ENCODE data around the gene PASK. TPM values are rescaled to one million over a fixed set of nuclear protein-coding genes. Genes with fewer than 3 reads are reported as not detected.

PASK gene
- 4.3 and 5.0 TPM in 2 replicates for total RNA-seq

DNA sequence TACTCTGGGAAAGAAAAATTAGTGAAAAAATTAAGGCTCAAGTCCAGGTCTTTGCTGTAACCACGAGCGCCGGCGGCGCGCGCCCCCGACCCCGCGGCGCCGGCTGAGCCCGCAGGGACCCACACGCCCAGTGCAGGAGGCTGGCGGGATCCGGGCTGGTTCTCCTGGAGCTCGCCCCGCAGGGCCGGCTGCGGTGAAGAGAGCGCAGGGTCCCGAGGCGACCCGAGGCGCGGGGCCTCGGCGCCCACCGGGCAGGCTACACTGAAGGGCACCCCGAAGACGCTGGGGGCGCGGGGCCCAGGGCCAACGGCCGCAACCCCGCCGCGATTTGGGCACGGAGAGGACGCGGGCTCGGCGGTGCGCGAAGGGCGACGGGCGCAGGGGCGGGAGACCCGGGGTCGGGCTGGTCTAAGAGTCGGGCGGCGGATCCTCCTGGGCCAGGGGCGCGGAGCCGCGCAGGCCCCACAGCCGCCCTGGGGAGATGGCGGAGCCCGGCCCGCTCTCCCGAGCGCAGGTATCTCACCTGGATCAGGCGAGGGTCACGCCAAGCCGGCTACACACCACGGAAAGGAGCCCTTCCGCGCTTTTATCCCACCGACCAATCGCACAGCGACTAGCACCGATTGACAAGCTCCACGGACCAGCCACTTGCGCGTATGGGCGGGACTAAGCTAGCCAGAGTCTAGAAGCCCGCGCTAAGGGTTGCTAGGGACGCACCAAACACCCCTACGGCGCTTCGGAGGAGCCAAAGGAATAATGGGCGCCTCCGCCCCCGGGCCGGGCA is at the start of gene PASK:
PASK (minus strand) TSS at position 582 of the 784 bp plus-strand sequence. CDS start 6,440 bp downstream, outside the sequence.

DNA sequence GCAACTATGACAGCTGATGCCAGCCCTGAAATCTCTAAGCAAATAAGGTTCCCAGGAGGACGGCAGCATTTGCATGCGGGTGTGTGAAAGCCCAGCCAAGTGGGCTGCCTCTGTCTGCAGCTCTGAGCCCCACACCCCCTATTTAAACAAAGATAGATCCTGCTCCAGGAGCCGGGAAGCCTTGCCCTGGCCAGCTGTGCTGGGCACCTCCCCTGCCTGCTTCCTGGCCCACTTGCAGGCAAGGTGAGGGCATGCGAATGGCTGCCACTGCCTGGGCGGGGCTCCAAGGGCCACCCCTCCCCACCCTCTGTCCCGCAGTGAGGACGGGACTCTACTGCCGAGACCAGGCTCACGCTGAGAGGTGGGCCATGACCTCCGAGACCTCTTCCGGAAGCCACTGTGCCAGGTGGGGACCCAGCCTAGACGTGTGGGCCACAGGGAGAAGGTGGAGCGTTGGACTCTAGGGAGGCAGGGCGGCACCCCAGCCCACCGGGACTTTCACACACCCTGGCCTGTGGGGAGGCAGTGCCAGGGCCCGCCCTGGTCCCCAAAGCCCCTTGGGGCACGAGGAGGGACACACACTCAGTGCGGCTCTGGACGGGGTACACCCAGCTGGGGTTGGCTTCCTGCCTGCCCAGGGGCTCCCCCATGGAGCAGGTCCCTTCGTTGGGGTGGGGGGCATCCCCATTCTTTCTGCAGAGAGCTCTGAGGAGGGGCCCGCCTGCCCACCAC is 39.3 kb upstream of the PASK start, which contains the start of gene ANO7:
ANO7 (plus strand) TSS at position 317 of the 732 bp plus-strand sequence. CDS start 1,387 bp downstream, outside the sequence.

DNA sequence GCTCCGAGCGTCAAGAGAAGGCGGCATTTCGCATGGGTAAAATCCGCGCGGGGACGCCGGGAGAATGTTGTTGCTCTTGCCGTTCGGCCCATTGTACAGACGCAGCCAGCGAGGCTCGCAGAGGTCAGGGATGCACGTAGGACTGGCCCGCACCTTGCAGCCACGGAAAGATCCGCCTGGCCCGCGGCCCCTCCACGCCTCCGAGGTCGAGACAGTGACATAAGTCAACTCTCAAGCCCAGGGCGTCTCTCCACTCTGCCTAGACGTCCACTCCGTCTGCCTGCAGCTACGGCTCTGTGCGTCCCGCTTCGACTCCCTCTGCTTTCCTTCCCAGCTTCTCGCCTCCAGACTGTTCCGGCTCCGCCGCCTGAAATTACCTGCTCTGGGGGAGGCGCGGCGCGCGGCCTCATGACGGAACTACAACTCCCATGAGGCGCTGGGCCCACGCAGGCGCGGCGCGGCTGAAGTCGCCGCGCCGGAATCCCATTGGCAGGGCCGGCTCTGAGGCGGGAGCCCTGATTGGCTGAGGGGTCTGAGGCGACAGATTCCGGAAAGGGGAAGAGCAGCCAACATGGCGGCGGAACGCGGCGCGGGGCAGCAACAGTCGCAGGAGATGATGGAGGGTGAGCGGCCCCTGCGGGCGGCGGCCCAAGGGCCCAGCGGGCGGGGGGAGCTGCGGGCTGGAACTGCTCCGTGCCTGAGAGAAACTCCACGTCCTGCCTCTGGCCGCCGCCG is 820 bp upstream of the PASK start, which contains the start of gene PPP1R7:
PPP1R7 (plus strand) TSS at position 543 of the 735 bp plus-strand sequence; CDS start at position 572, 29 bp downstream.

DNA sequence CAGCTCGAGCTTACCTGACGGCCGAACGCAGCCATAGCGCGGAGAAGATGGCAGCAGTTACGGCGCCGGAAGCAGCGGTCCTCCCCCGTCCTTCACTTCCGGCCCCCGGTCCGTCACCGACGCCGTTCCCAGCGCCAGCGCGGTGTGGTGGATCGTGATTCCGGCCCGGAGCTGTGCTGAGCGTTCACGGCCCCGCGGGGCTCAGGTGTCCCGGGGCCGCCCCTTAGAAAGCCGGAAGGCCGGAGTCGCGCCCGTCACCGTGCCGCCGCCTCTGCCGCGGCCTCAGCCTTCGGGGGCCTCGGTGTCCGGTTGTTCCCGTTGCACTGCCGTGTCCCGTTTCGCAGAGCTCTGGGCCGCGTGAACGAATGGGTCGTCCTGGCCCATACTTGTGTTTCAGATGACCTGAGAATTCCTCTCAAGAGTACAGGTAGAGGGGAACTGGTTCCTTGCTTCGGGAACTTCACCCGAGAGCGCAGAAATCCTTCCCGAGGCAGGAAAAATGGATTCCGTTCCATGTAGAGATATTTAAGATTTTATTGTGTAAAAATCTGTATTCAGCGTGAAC is 47.0 kb downstream of the PASK start, which contains the start of gene MTERF4:
MTERF4 (minus strand) TSS at position 49 of the 565 bp plus-strand sequence; CDS start at position 35, 14 bp downstream.

Other genes with a start within 250 kb of the PASK start
- not detected in 2 replicates for gene CROCC2, start 243.1 kb downstream of the PASK start, total RNA-seq
- gene SNED1, start 150.9 kb downstream of the PASK start, total RNA-seq: 3.8 and 4.3 TPM in 2 replicates
- gene MTERF4, start 47.2 kb downstream of the PASK start, total RNA-seq: 14.1 and 18.4 TPM in 2 replicates
- gene PPP1R7, start 995 bp upstream of the PASK start, total RNA-seq: 104 and 120 TPM in 2 replicates
- 1.1 and 1.8 TPM in 2 replicates for gene ANO7, start 39.2 kb upstream of the PASK start, total RNA-seq
- 309 and 346 TPM in 2 replicates for gene HDLBP, start 166.2 kb upstream of the PASK start, total RNA-seq
- 352 and 365 TPM in 2 replicates for gene SEPTIN2, start 166.5 kb upstream of the PASK start, total RNA-seq
- gene FARP2, start 206.8 kb upstream of the PASK start, total RNA-seq: 20.3 and 23.6 TPM in 2 replicates

All from mammary microvascular endothelial cell (primary cell).